ENCODE results near the gene ATP6V1G2.

GRCh38 chr6:31577579-31577966 lies 31.2 kb upstream of the ATP6V1G2 start:
- TF ChIP-seq CTCF (IDR thresholded peaks at IDR 0.05), result no peak
- no peak for TF ChIP-seq EP300 (IDR thresholded peaks at IDR 0.05)

All from tibial nerve (tissue), 4 donors.